HepG2 (cell line): ENCODE measurements around the gene JMJD6. TPM values are rescaled to one million over a fixed set of nuclear protein-coding genes. Genes with fewer than 3 reads are reported as not detected.
A peak's percentile ranks its signal among the peaks of the same experiment; 100 is the strongest.

Source experiments
- ARID5B ChIP-seq: IDR thresholded peaks from 2 replicates; pipeline ENCODE4 v1.4.0; 2020; ENCODE audit warnings: mild to moderate bottlenecking, missing genetic modification reagents
- ARNT2 ChIP-seq: sonication (generic); formaldehyde crosslinking; IDR thresholded peaks from 2 replicates; pipeline ENCODE4 v1.8.0; 2022; ENCODE audit warnings: mild to moderate bottlenecking, low read depth, missing genetic modification reagents, moderate library complexity
- ARNTL ChIP-seq: sonication (generic); formaldehyde crosslinking; IDR thresholded peaks from 2 replicates; pipeline ENCODE4 v1.4.0; 2020; ENCODE audit warnings: mild to moderate bottlenecking, missing genetic modification reagents
- BRCA1 ChIP-seq: sonication (generic); formaldehyde crosslinking; IDR thresholded peaks from 2 replicates; pipeline ENCODE4 v1.4.0; 2020; ENCODE audit warnings: missing genetic modification reagents
- CBX5 ChIP-seq: sonication (generic); formaldehyde crosslinking; IDR thresholded peaks from 2 replicates; pipeline ENCODE4 v1.4.0; 2020; ENCODE audit warnings: missing genetic modification reagents, borderline replicate concordance
- CSRNP2 ChIP-seq: sonication (generic); formaldehyde crosslinking; conservative IDR thresholded peaks from 2 replicates; pipeline ENCODE4 v1.8.0; 2022; ENCODE audit warnings: low read depth, missing genetic modification reagents
- GATA4 ChIP-seq: sonication (generic); IDR thresholded peaks from 2 replicates; pipeline ENCODE4 v1.6.1; 2016; ENCODE audit warnings: antibody characterized with exemption, low read depth, borderline replicate concordance
- GLI4 ChIP-seq: sonication (generic); formaldehyde crosslinking; IDR thresholded peaks from 2 replicates; pipeline ENCODE4 v1.5.1; 2020; ENCODE audit warnings: missing genetic modification reagents, mild to moderate bottlenecking, moderate library complexity, borderline replicate concordance
- HNRNPL ChIP-seq: fragments of 200-400 bp; formaldehyde crosslinking; IDR thresholded peaks from 2 replicates; pipeline ENCODE4 v1.6.1; 2017; ENCODE audit warnings: mild to moderate bottlenecking, low read depth, low read length
- HOXA9 ChIP-seq: sonication (generic); formaldehyde crosslinking; IDR thresholded peaks from 2 replicates; pipeline ENCODE4 v1.8.1; 2022; ENCODE audit warnings: missing genetic modification reagents, mild to moderate bottlenecking, moderate library complexity, borderline replicate concordance
- IRX3 ChIP-seq: sonication (generic); formaldehyde crosslinking; IDR thresholded peaks from 2 replicates; pipeline ENCODE4 v1.8.1; 2023; ENCODE audit warnings: mild to moderate bottlenecking, low read depth, missing genetic modification reagents, borderline replicate concordance
- JUND ChIP-seq: sonication (generic); formaldehyde crosslinking; IDR thresholded peaks from 2 replicates; pipeline ENCODE4 v1.8.0; 2022; ENCODE audit warnings: mild to moderate bottlenecking, missing genetic modification reagents
- MTF1 ChIP-seq: sonication (generic); formaldehyde crosslinking; IDR thresholded peaks from 2 replicates; pipeline ENCODE4 v1.5.0; 2020; ENCODE audit warnings: missing genetic modification reagents
- NKX3-1 ChIP-seq: sonication (generic); formaldehyde crosslinking; IDR thresholded peaks from 2 replicates; pipeline ENCODE4 v1.5.0; 2020; ENCODE audit warnings: missing genetic modification reagents
- ONECUT2 ChIP-seq: sonication (generic); formaldehyde crosslinking; IDR thresholded peaks from 2 replicates; pipeline ENCODE4 v1.4.0; 2020; ENCODE audit warnings: missing genetic modification reagents
- RFX1 ChIP-seq: fragments of 450-650 bp; IDR thresholded peaks from 2 replicates; pipeline ENCODE4 v1.6.1; 2017
- SALL1 ChIP-seq: sonication (generic); formaldehyde crosslinking; IDR thresholded peaks from 2 replicates; pipeline ENCODE4 v1.8.0; 2022; ENCODE audit warnings: mild to moderate bottlenecking, missing genetic modification reagents
- SRSF9 ChIP-seq: fragments of 200-400 bp; formaldehyde crosslinking; IDR thresholded peaks from 2 replicates; pipeline ENCODE4 v1.6.1; 2018; ENCODE audit warnings: borderline replicate concordance, mild to moderate bottlenecking, low read depth, low read length; ENCODE audit not compliant: insufficient read depth, poor library complexity, severe bottlenecking
- ZKSCAN5 ChIP-seq: sonication (generic); formaldehyde crosslinking; IDR thresholded peaks from 2 replicates; pipeline ENCODE4 v1.5.1; 2020; ENCODE audit warnings: mild to moderate bottlenecking, missing genetic modification reagents
- ZNF234 ChIP-seq: sonication (generic); formaldehyde crosslinking; conservative IDR thresholded peaks from 2 replicates; pipeline ENCODE4 v1.5.1; 2020; ENCODE audit warnings: mild to moderate bottlenecking, missing genetic modification reagents
- ZNF569 ChIP-seq: sonication (generic); formaldehyde crosslinking; IDR thresholded peaks from 2 replicates; pipeline ENCODE4 v1.5.0; 2020; ENCODE audit warnings: mild to moderate bottlenecking, missing genetic modification reagents, moderate library complexity, borderline replicate concordance
- ZNF629 ChIP-seq: sonication (generic); formaldehyde crosslinking; conservative IDR thresholded peaks from 2 replicates; pipeline ENCODE4 v1.5.0; 2020; ENCODE audit warnings: missing genetic modification reagents
- ZNF772 ChIP-seq: sonication (generic); formaldehyde crosslinking; IDR thresholded peaks from 2 replicates; pipeline ENCODE4 v1.5.0; 2020; ENCODE audit warnings: mild to moderate bottlenecking, missing genetic modification reagents
- polyA plus RNA-seq, 8 experiments: library from polyadenylated mRNA; depleted of rRNA in 3 of 8; stranded (reverse) in 7 of 8; unstranded in 1 of 8; fragments of >200 nt; fragmentation: Illumina TruSeq in 4 of 8; extraction: Trizol in 4 of 8; gene quantifications; 2 replicates each; pipeline versions ENCODE4 v1.2.1 to v1.2.3, GENCODE V29; 2011 to 2016; ENCODE audit warnings: low read depth in 4 of 8, missing spikeins in 1 of 8, mixed read lengths in 1 of 8; ENCODE audit not compliant: insufficient read depth in 1 of 8
- total RNA-seq, 5 experiments: library from RNA; depleted of rRNA; stranded (reverse); fragments of >200 nt; fragmentation: Illumina TruSeq; extraction: Trizol; gene quantifications; 2 replicates each; pipeline ENCODE4 v1.2.3, GENCODE V29; 2016; ENCODE audit warnings: low read depth in 1 of 5
- TF ChIP-seq, protein P1 (sequence below): sonication (generic); formaldehyde crosslinking; IDR thresholded peaks from 2 replicates; pipeline ENCODE4 v1.4.0; 2020; ENCODE audit warnings: mild to moderate bottlenecking, low read depth, missing genetic modification reagents

Gene JMJD6
- total and polyA plus RNA-seq, 2 of the 13 experiments (the other 11 are each of a cell fraction or from before 2014, with no cell fraction given): 33.6 to 41.0 TPM

DNA sequence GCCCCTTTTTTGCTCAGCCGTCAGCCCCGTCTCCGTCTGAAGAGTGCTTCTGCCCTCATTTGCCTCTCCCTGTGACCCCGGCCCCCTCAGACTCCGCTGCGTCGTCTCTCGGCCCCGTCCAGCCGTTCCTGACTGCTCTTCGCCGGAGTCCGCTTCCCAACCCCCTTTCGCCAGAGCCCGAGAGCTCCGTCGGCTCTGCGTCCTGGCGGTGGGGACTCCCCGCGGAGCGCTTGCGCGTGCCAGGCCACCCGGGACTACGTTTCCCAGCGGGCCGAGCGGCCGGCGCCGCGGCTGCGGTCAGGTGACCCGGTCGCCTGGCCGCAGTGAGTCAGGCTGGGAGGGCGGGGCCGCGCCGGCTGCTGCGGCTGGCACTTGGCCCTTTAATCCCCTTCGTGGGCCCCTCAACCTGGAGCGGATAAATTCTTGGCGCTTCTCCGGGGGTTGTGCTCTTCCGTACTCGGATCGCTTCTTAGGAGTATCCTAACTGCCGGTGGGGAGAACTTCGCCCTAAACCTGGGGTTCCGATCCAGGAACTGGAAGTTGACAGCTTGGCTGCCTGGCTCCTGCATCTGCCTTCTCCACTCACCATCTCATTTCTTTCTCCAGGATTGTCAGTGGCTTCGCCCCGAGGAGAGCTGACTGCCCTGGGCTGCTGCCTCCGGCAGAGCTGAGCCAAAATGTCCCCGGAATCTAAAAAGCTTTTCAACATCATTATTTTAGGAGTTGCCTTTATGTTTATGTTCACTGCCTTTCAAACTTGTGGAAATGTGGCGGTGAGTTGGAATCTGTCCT lies 11.5 kb upstream of the JMJD6 start, which contains the start of gene MFSD11 (continued):
- peak; percentile 56; the same call in 1 of the 2 replicates for TF ChIP-seq ARID5B
- TF ChIP-seq GATA4: no peak; the same call in 1 of the 2 replicates
- TF ChIP-seq NKX3-1 (CRISPR knock-in tag): peak; percentile 57; the same call in 1 of the 2 replicates
- TF ChIP-seq, protein P1, sequence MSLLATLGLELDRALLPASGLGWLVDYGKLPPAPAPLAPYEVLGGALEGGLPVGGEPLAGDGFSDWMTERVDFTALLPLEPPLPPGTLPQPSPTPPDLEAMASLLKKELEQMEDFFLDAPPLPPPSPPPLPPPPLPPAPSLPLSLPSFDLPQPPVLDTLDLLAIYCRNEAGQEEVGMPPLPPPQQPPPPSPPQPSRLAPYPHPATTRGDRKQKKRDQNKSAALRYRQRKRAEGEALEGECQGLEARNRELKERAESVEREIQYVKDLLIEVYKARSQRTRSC (CRISPR knock-in tag): peak; percentile 58; the same call in 1 of the 2 replicates
- no peak; the same call in 1 of the 2 replicates for TF ChIP-seq ZNF234
- no peak for TF ChIP-seq IRX3 (CRISPR knock-in tag)
- peak; percentile 21; the same call in 1 of the 2 replicates for TF ChIP-seq GLI4 (CRISPR knock-in tag)
- TF ChIP-seq SALL1 (CRISPR knock-in tag): peak; percentile 10; the same call in 1 of the 2 replicates
- no peak for TF ChIP-seq ARNT2 (CRISPR knock-in tag)
- TF ChIP-seq ZKSCAN5 (CRISPR knock-in tag): no peak
- TF ChIP-seq RFX1: no peak; the same call in 1 of the 2 replicates
- no peak for TF ChIP-seq MTF1 (CRISPR knock-in tag)
- no peak for TF ChIP-seq CSRNP2
- TF ChIP-seq ZNF569 (CRISPR knock-in tag): no peak
- no peak for TF ChIP-seq ONECUT2 (CRISPR knock-in tag)
- 0 out of 2 replicates have a peak, but pooled peaks have one; percentile 13 for TF ChIP-seq HNRNPL
- TF ChIP-seq ARNTL (CRISPR knock-in tag): no peak
- no peak; the same call in none of the 2 replicates for TF ChIP-seq JUND
- TF ChIP-seq BRCA1 (CRISPR knock-in tag): no peak
- TF ChIP-seq CBX5 (CRISPR knock-in tag): peak; percentile 46; the same call in 1 of the 2 replicates
- no peak; the same call in 1 of the 2 replicates for TF ChIP-seq HOXA9
- TF ChIP-seq ZNF772 (CRISPR knock-in tag): peak; percentile 52; the same call in 1 of the 2 replicates
- no peak for TF ChIP-seq SRSF9
- TF ChIP-seq ZNF629 (CRISPR knock-in tag): no peak
